ACHN (cell line): Measurements from ENCODE around the gene METAP1.
"Not testable (repeated sequence)": the region's sequence is repeated elsewhere in the genome, so short reads cannot be mapped to it uniquely, and the experiment has no call there.

ENCODE experiments used
- DNase-seq: peaks from one replicate; pipeline ENCODE4 v3.0.0-alpha.2; 2015
- in situ Hi-C: cut with HindIII; loops from 2 replicates; pipeline ENCODE4 v1.10.0; 2017; ENCODE audit warnings: low sequenced_read_pairs, low pct_ligation_motif_present, low pct_unique_long_range_greater_than_20kb

METAP1 gene

DNA sequence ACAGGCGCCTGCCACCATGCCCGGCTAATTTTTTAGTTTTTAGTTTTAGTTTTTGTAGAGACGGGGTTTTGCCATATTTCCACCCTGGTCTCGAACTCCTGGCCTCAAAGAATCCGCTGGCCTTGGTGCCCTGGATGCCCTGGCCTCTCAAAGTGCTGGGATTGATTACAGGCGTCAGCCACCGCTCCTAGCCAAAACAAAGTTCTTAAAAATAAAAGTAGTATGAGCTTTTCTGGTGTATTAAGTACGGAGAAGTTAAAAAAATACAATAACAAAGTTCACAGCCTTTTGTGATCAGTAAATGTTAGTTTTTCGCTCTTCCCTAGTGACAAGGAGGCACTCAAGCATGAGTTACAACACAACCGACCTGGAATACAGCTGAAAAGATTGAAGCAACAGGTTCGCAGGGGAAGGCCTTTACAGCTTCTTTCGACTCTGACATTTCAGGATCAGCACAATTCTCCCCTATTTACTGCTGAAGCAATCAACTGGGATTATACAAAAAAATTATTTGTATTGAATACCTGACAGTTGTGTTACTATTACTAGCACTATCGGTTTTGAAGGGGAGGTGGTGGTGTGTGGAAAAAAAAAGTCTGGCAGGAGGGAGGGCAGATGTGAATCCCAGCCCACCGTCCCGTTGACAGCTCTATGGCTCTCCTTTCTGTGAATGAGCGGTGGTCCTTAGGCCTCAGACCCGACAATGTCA is 893 bp upstream of the METAP1 start:
- in situ Hi-C loops = no loop called here
- peak; percentile 10 for DNase-seq

DNA sequence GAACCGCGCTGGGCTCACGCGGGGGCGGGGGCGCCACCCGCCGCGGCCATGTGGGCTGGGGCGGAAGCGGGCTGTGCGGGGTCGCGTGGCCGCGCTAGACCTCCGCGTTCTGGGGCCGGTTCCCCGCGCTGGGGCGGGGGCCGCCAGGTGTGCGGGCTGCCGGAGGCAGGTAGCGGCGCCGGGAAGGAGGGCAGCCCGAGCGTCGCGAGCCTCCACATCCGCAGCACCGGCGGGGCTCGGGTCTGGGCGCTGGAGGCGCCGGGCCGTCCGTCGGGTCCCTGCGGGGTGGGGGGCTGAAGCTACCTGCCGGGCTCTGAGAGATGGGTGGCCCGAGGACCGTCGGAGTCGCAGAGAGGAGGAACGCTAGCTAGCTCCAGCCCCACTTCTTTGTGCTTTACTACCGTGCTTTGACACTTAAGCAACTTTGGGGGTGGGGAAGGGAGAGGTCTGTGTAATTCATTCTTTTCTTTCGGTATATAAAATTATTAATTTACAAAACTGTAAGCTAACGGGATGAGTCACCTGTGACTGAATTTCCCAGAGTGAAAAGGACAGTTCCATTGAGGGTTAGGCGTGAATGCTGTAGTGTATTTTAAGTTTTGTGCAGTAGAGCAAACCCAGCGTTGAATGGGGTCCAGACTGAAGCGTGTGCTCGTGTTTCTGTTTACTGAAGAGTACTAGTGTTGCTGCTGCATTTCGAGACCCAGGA is 689 bp downstream of the METAP1 start:
- in situ Hi-C loops = no loop called here
- peak; percentile 61 for DNase-seq

GRCh38 chr4:98996765-98997068 is 1.2 kb downstream of the METAP1 start:
- DNase-seq = no peak
- in situ Hi-C loops = no loop called here

DNA sequence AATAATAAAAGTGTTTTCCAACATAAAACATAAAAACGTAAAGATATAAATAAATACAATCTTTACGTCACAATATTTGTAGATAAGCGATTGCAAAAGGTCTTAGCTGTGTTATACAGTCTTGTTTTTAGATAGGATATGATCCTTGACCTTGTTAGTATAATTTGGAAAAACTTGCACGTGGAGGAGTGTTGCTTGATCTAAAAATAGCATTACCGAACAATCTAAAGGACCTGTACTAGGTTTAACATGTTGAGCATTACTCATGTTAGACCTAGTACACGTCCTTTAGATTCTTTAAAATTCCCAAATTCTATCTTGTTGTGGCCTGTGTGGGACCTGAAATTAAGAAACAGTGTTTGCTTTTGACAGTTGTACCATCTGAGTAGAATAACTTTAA is 1.6 kb downstream of the METAP1 start:
- in situ Hi-C loops = no loop called here
- no peak for DNase-seq

DNA sequence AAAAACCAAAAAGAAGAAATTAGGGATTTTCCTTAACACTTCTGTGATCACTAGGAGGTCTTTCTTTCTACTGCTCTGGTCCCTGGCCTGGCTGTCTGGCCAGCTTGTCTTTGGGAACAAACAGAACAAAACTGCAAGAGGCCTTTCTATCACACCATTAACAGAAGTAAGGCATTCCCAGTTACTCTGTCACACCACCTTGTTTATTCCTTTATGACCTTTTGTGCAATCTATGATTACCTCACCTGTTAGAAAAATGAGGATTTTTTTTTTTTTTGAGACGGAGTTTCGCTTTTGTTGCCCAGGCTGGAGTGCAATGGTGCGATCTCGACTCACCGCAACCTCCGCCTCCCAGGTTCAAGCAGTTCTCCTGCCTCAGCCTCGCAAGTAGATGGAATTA is 3.0 kb downstream of the METAP1 start:
- in situ Hi-C loops = no loop called here
- no peak for DNase-seq

GRCh38 chr4:99002279-99002678 is 6.8 kb downstream of the METAP1 start:
- DNase-seq = no peak
- in situ Hi-C loops = no loop called here

GRCh38 chr4:99008051-99008450 is 12.5 kb downstream of the METAP1 start:
- in situ Hi-C loops = no loop called here
- no peak for DNase-seq

GRCh38 chr4:99011910-99012309 is 16.4 kb downstream of the METAP1 start:
- no peak for DNase-seq
- in situ Hi-C loops = no loop called here

DNA sequence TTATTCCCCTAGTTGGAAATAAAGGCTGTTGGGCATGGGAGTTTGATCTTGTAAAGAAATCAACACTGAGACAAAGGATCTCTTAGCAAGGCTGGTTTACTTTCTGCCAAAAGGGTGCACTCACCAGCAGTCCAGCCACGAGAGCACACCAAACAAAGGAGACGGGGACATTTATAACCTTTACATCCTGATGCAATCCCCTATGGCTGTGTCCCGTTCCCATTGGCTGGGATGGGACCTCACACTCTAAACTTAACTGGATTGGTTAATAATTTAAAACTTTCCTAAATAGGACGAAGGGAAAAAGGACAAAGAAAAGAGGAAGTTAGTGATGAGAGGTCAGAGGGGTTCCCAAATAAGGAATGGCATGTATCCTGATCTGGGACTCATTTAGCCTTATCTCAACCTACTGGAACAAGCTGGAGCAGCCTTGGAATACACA is 17.9 kb downstream of the METAP1 start:
- no peak for DNase-seq
- in situ Hi-C loops = no loop called here

DNA sequence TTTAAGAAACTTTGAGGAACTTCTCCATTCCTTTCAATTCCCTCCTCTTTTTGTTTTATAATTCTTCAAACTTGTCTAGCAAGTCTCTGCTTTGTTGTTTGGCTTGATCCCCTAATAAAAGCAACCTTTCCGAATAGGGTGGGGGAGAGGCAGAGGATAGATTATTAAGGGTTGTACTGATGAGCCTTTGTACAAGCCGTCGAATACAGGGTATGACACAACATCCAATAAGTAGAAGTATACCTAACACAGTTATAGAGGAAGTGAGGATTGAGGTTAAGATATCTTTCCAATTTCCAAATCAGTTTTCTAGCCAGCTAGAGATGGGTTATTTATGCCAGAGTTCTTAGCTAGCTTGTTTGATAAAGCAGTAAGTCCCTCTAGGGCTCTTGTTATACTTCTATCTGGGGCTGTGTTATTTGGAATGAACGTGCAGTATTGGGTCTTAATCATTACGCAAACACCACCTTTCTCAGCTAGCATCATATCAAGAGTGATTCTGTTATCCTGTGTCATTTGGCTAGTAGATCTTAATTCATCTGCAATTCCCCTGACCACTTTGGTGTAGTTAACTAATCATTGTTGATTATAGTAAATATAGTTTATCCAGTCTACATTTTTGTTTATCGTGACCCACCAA is 18.5 kb downstream of the METAP1 start:
- in situ Hi-C loops = no loop called here
- no peak for DNase-seq

- in situ Hi-C loops = no loop called here
- no peak for DNase-seq
Measured at GRCh38 chr4:99021386-99021785, 25.9 kb downstream of the METAP1 start.

GRCh38 chr4:99022566-99022965 is 27.0 kb downstream of the METAP1 start:
- in situ Hi-C loops = no loop called here
- DNase-seq = no peak

DNA sequence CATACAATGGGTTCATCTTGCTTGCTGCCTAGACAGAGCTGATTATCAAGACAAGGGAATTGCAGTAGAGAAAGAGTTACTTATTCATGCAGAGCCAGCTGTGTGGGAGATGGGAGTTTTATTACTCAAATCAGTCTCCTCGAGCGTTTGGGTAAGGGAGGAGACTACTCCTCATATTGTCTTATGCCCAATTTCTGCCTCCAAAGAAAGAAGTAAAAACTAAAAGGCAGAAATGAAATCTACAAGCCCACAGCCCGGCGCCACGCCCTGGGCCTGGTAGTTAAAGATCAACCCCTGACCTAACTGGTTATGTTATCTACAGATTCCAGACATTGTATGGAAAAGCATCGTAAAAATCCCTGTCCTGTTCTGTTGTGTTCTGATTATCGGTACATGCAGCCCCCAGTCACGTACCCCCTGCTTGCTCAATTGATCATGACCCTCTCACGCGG is 28.3 kb downstream of the METAP1 start:
- DNase-seq, in situ Hi-C loops: not testable (repeated sequence)

- in situ Hi-C loops = no loop called here
- no peak for DNase-seq
Measured at GRCh38 chr4:99024481-99025275, 29.2 kb downstream of the METAP1 start.

GRCh38 chr4:99025506-99025905 is 30.0 kb downstream of the METAP1 start:
- in situ Hi-C loops = no loop called here
- DNase-seq = no peak

GRCh38 chr4:99027304-99027703 is 31.8 kb downstream of the METAP1 start:
- in situ Hi-C loops = no loop called here
- no peak for DNase-seq

DNA sequence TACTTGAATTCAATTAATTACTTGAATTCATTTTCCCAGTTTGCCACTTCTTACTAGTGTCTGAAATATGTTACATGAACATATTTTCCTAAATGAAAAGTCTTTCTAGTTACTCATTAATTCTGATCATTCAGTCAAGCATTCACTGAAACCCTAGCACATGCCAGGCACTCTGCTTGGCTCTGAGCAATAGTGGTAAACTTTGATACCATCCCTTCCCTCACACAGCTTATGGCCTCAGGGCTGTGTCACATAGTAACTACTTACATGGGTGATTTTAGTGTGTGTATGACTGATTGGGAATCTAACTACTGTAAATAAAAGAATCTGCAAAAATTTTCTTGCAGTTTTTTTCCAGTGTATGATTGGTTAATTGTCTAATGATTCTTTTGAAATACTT is 32.7 kb downstream of the METAP1 start:
- peak; percentile 18 for DNase-seq
- in situ Hi-C loops = no loop called here

DNA sequence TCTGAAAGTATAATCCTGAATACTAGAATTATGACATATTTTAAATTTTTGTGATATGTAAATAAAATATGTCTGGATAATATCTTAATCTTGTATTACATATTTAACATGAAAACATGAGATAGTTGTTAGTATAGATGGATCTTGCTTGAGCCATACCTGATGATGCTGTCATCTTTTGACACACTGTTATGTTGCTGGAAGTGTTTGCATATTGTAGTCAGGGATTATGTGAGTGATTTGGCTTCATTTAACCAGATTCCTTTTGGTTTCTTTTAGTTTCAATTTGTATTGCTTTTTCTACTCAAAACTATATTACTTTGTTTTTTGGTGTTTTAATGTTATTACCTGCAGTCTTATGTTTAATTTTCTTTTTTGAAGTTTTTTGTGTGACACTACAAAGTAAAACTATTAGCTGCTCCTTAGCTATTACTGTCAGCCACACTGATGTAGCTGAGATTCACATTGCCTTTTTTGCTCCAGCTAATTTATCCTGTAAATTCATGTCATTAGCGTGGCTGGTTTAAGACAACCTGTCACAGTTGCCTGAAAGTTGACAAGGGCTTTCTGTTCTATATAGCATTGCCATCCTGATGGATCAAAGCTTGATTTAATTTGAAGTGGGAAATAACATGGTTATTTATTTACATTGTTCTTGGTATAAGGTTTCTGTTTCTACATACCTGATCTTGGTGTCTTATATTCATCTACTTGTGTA is 33.7 kb downstream of the METAP1 start:
- in situ Hi-C loops = no loop called here
- DNase-seq = no peak
